ENCODE results near the gene KCNK6.
A peak's percentile ranks its signal among the peaks of the same experiment; 100 is the strongest.

Gene KCNK6

GRCh38 chr19:38319421-38320258, at the start of gene KCNK6:
Gene KCNK6, plus strand, starts transcription at chr19:38319845. Its CDS starts 106 bp downstream, at chr19:38319951.
- no peak for DNase-seq (ENCODE audit: low spot score)

- no peak for DNase-seq (ENCODE audit: low spot score)
Measured at GRCh38 chr19:38270587-38271167, 49.0 kb upstream of the KCNK6 start.

- DNase-seq (ENCODE audit: low spot score) = no peak
Measured at GRCh38 chr19:38273499-38273898, 46.1 kb upstream of the KCNK6 start.

- DNase-seq (ENCODE audit: low spot score) = peak; percentile 54
Measured at GRCh38 chr19:38274739-38275138, 44.9 kb upstream of the KCNK6 start.

GRCh38 chr19:38276942-38277517, 42.6 kb upstream of the KCNK6 start:
- DNase-seq (ENCODE audit: low spot score) = no peak

GRCh38 chr19:38277549-38277948, 42.1 kb upstream of the KCNK6 start:
- DNase-seq (ENCODE audit: low spot score) = no peak

GRCh38 chr19:38277969-38278680, 41.5 kb upstream of the KCNK6 start:
- no peak for DNase-seq (ENCODE audit: low spot score)

GRCh38 chr19:38278751-38279150, 40.9 kb upstream of the KCNK6 start:
- DNase-seq (ENCODE audit: low spot score) = no peak

GRCh38 chr19:38280030-38280921, 39.4 kb upstream of the KCNK6 start:
- DNase-seq (ENCODE audit: low spot score) = no peak

GRCh38 chr19:38281811-38282566, 37.7 kb upstream of the KCNK6 start:
- DNase-seq (ENCODE audit: low spot score) = no peak

GRCh38 chr19:38283271-38283670, 36.4 kb upstream of the KCNK6 start:
- DNase-seq (ENCODE audit: low spot score) = no peak

GRCh38 chr19:38284422-38284821, 35.2 kb upstream of the KCNK6 start:
- DNase-seq (ENCODE audit: low spot score) = no peak

- no peak for DNase-seq (ENCODE audit: low spot score)
Measured at GRCh38 chr19:38285567-38285966, 34.1 kb upstream of the KCNK6 start.

- DNase-seq (ENCODE audit: low spot score) = no peak
Measured at GRCh38 chr19:38287604-38288003, 32.0 kb upstream of the KCNK6 start.

- DNase-seq (ENCODE audit: low spot score) = no peak
Measured at GRCh38 chr19:38288123-38288855, 31.4 kb upstream of the KCNK6 start.

GRCh38 chr19:38289955-38290354, 29.7 kb upstream of the KCNK6 start:
- DNase-seq (ENCODE audit: low spot score) = no peak

- DNase-seq (ENCODE audit: low spot score) = peak; percentile 75
Measured at GRCh38 chr19:38290631-38291147, 29.0 kb upstream of the KCNK6 start.

- no peak for DNase-seq (ENCODE audit: low spot score)
Measured at GRCh38 chr19:38291855-38292254, 27.8 kb upstream of the KCNK6 start.

- DNase-seq (ENCODE audit: low spot score) = no peak
Measured at GRCh38 chr19:38293281-38293680, 26.4 kb upstream of the KCNK6 start.

- no peak for DNase-seq (ENCODE audit: low spot score)
Measured at GRCh38 chr19:38294090-38294489, 25.6 kb upstream of the KCNK6 start.

Measured in cerebellar cortex (tissue), 1 donor.